Measurements from ENCODE around the gene ETV5.

The ETV5 gene

DNA sequence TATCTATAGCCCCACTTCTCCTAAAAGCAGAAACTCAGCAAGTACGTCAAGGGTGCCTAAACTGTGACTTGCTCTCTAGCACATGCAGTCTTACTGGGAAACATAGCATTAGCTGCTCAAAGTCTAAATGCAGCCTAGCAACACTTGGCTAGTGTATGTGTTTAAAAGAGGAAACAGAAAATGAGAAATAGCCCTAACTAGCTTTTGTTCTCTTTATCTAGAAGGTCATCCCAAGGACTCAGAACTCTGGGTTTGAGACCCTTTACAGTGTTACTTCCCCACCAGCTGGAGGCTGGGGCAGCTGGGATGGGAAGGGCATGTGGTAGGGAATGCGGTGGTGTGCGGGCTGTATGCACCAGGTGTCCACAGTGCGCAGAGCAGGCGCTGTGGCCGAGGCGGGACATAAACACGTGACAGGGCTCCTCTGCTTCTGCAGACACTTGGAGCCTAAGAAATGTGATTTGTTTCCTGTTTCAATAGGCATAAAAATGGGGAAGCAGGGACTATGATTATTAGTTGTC lies 13.3 kb downstream of the ETV5 start:
- no peak for DNase-seq (ENCODE audit: low spot score)

DNA sequence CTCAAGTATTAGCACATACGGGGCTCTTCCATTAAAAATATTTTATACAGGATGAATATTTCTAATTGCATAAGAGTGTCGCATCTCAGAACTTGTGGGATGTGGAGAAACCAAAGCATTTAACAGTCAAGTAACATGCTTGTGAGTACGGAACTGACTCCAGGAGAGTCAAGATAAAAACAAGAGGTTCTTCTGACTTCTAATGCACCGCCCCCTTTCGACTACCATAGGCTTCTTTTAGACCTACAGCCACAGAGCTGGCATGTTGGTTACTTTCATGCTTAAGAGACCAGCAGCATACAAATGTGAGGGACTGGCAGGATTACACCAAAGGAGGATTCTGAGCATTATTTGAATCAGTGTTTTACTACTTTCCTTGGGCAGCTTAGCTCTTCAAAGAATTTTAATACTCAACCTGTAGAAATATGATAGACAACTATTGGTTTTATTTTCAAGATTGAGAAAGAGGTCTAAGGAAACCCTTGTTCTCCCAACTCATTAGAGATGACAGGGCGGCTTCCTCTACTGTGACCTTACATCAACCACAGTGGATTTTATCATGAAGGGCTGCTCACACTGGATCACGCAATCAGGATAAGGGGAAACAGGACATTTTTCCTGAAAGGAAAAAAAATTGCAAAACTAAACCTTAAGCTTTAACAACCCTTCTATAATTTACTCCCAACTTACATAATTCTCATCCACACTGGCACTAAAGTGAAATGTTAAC lies 14.0 kb downstream of the ETV5 start:
- no peak for DNase-seq (ENCODE audit: low spot score)

DNA sequence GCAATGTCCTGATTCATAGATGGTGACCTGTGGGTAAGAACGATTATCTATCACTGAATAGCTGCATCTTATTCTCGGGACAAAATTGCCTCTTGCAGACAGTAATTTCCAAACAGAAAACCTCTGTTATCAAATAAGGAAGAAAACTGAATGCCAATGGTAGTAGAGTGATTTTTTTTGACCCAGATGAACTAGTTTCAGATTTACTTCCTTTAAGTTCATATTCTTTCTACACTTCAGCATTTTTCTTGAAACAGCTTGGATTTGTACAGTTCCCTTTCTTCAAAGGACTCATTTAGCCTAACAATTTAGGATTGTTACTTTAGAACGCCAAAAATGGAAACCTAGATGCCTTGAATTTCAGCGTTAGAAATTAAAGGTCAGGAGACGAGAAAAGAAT lies 14.6 kb downstream of the ETV5 start:
- DNase-seq (ENCODE audit: low spot score) = no peak

DNA sequence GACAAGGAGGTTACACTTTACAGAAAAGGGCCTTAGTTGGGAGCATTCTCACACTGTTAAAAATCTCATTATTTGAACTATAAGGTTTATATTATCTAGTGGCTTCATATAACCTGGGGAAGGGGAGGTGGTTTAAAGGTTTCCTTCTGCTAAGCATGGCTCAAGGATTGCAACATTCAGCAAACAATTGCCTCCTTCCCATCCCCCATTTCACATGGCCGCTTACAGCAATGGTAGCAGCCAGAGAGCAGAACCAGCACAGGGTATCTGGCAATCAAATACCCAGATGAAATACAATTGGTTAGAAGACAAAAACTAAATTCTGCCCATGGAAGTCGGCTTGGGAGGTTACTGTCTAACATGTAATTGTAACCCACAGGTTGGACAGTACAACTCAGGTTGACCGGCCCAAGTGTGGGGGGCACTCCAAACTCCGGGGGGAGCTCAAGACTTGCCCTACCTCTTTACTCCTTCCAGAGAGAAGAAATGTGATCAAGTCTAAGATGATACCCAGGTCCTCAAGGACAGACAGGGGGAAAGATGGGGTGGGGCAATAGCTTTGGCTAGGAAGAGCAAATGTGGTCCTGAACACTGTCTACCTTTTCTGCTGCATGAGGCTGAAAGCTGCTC lies 15.5 kb downstream of the ETV5 start:
- DNase-seq (ENCODE audit: low spot score) = no peak

DNA sequence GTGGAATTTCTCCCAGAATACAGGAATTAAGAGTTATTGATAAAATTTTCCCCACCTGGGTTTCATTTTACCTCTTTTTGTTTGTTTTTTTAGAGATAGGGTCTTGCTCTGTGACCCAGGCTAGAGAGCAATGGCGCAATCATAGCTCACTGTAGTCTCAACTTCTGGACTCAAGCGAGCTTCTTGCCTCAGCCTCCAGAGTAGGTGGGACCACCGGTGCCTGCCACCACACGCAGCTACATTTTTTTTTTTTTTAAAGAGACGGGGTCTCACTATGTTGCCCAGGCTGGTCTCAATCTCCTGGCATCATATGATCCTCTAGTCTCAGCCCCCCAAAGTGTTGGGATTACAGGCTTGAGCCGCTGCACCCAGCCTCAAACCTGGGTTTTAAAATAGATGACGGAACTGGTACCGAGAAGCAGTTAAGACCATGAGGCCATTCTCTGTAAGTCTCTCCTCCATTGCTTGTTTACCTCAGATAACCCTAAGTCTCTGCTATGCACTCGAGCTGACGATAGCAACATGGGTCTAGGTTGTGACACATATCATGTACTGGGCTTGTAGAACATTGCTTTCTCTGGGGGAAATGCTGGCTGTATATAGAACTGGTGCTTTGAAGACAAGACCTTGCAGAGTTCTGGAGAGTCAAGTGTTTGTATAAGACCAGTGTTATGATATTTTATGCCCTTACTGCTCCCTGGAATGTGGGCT lies 16.4 kb downstream of the ETV5 start:
- DNase-seq (ENCODE audit: low spot score) = no peak

DNA sequence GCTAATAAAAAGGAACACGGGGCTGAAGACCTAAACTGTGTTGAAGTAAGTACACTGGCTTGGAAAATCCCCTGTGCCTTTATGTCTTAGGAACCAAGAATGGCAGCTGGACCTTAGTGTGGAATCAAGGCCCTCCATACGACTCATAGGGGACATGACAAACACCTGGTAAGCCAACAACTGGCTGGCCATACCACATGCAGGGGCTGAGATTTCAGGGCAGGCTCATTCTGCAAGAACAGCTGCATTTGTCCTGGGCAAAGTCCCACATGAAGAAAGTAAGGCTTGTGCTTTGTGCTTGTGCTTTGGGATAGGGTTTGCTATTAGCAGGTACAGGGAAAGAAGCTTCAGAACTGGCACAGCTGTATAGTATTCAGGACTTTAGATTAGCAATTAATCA lies 18.0 kb downstream of the ETV5 start:
- DNase-seq (ENCODE audit: low spot score) = no peak

DNA sequence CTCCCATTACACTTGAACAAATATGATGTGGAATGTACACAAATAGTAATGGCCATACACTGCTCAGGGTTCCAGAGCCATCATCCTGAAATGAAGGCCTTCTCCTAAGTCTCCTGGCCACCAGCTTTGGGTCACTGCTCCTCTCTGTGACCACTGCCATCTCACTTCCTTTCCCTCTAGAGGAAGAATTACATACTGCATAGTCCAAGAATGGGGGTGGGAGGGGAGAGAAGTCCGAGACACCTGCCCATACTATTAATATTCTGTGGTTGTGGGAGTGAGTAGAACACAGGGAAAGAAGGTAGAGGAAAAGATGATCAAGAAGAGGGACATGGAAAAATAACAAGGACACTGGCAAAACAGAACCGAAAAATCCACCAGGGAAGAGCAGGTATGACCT lies 20.6 kb downstream of the ETV5 start:
- no peak for DNase-seq (ENCODE audit: low spot score)

DNA sequence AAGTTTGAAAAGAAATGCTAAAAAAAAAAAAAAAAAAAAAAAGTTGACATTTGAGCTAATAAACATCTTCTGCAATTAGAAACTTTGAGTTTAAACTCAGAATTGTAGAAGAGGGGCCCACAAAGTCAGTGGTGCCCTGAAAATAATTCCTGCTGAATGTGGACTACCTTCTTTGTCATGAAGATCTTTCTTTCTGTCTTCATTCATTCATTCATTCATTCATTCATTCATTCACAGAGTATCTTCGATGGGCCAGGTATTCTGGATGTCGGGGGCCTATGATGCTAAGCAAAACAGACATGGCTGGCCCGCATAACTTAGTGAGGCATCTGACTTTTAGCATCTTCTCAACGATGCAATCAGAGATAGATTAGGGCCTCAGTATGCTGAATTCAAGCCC lies 24.6 kb downstream of the ETV5 start:
- DNase-seq (ENCODE audit: low spot score) = no peak

DNA sequence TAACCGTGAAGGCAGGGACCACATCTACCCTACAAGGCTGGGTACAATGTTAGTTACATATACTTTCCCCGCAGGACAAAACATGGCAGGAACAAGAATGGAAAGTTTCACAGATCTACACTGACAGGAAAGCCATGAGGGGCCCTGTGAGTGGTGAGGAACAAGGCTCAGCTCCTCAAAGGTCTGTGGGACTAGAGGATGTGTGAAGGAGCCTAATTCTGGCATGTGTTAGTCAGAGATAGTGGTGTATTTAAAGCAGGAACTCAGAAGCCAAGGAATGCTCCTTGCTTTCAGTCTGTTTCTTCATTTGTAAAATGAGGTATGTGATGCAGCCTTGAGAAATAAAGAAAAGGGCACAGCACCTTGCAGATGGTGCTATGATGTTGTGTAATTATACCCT lies 25.1 kb downstream of the ETV5 start:
- DNase-seq (ENCODE audit: low spot score) = no peak

DNA sequence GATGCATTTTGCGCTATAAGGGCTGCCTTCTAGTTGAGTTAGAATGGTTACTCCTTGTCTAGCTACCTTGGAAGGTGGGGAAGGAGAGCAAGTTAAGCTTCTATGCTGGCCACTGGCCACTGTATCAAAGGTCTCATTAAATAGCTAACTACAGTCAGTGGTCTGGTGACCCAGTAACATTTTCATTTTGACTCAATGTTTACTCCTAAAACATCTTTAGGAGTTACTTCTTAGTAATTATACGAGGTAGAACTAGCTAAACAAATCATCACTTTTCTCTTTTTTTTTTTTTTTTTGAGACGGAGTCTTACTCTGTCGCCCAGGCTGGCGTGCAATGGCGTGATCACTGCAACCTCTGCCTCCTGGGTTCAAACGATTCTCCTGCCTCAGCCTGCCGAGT lies 26.7 kb downstream of the ETV5 start:
- DNase-seq (ENCODE audit: low spot score) = no peak

DNA sequence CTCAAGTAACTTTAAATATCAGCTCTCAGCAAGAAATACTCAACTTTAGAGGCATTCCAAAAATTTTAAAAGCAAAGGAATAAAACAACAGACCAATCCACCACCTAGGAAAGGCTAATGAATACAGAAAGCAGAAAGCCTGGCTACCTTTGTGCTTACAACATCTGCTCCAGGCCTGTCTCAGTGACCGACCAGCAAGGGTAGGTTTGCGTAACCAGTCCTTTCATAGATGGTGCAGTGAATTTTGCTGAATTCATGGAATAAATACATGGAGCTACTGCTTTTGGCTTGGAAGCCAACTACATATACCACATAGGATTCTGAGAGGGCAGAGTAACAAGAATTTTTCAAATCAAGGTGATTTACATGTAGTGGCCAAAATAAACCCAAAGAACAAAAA lies 27.2 kb downstream of the ETV5 start:
- DNase-seq (ENCODE audit: low spot score) = no peak

DNA sequence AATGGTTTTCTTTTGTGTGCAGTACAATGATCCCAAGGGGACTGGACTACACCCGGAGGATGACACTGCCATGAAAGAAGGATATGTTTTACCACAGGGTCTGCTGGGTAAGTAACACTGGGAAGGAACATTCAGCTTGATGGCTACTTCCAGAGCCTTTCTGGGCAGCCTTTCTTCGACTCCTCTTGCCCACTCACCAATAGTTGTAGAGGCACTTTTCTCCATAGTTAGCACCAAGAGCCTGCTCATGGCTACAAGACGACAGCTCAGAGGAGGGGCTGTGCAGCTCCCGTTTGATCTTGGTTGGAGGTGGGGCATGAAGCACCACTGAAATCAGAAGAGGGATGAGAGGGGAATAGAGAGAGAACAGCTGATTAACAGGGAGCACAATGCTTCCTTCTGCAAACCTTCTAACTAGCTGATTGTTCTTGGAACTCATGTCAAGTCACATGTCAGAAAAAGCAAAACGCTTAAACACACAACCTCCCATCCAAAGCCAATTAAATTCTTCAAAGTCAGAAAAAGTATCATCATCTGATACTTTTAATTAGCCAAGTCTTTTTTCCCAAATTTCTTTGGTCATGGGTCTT lies 27.9 kb downstream of the ETV5 start:
- no peak for DNase-seq (ENCODE audit: low spot score)

DNA sequence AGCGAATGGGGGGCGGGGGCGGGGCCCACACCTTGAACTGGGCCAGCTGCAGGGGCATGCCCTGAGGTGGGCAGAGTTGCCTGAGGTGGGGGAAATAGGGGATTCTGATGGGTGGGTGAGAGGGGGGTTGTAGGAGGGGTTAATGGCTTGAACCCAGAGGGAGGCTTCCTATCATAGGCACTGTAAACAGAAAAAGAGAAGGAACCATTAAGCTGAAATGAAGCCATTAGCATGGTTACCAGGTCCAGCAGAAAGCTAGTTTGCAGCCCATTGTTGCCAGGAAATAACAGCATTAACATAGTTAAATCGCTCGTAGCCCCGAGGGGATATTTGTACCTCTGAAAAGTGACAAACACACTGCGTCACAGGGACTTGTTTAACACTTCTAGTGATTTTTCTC lies 29.0 kb downstream of the ETV5 start:
- DNase-seq (ENCODE audit: low spot score) = no peak

DNA sequence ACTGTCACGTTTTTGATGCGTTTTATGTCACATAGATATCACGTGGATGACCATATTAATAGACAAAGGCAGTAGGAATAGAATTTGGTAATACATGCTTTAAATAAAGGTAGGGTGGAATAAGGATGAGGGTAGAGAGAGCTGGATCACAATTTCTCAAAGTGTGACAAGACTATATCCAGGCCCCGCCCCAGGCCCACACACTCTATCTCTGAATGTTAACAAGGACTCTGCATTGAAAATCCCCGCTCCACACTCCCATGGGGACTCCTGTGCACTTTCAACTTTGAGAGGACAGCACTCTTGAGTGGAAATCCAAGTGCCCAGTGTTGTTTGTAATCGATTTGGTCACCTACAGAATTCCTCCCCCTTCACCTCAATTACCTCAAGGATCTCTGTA lies 31.4 kb downstream of the ETV5 start:
- DNase-seq (ENCODE audit: low spot score) = no peak

DNA sequence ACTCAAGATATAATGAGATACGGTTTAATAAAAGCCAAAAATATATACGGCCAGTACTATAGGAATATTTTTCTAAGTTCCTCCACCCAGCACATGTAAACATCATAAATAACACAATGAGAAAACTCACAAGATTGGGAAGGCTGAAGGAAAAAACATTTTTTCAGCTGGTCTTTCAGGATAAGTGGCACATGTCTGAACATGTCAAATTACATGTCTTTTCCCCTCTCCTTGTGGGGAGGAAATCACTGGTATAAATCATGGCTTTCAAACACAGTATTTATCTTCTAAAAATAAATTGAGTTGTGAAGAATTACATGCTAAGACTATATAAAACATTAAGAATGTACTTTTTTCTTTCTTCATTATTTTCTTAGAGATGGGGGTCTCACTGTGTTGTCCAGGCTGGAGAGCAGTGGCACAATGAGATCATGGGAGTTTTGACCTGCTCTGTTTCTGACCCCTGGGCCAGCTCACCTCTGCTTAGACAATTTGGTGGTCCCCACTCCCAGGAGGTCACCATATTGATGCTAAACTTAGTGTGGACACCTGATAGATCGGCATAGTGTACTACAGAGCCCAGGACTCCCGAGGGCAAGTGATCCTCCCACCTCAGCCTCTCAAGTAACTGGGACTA lies 32.8 kb downstream of the ETV5 start:
- no peak for DNase-seq (ENCODE audit: low spot score)

DNA sequence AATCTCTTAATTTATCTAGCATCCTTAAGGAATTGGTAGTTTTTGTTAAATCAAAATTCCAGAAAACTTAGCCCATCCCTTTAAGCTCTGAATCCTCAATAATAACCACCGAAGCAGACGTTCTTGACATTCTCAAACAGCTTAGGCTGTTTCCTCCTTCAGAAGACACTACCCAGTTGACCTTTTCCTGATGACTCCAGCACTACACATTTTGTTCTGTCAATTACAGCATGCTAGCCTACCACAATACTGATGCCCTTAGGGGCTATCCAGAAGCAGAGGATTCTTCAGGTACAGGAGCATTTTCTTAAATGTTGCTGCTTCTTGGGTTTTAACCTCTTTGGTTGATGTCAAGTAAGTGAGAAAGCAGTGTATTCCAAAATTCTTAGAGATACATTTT lies 33.4 kb downstream of the ETV5 start:
- DNase-seq (ENCODE audit: low spot score) = no peak

DNA sequence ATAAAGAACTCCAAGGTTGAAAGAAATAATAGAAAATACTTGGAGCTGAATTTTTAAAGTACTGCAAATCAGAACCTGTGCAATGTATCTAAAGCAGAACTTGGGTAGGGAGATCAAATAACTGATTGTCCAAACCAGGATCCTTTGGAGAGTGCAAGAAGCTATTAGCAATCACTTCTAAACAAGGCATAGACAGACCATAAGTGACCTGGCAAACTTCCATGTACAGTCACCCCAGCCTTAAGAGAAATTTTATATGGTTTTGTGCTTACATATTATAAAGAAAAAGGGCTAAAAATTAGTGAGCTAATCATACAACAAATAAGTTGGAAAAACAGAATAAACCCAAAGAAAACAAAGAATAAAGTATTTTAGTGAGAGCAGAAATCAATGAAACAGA lies 35.2 kb downstream of the ETV5 start:
- DNase-seq (ENCODE audit: low spot score) = no peak

DNA sequence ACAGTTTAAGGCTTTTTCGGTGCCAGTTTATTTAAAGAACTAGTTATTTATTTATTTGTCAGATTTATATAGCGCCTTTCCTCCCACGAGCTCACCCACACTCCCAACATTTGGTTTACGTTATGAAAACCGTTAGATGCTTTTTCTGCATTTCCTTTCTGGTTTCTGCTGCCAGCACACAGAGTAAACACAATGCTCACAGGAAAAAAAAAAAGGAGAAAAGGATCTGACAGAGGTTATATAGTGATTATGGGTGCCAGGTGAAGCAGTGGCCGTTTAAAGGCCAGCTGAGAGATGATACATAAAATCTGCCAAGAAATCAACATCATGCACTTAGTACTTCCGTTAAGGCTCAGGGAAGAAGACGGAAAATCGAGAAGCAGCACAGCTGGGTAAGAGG lies 37.9 kb downstream of the ETV5 start:
- no peak for DNase-seq (ENCODE audit: low spot score)

DNA sequence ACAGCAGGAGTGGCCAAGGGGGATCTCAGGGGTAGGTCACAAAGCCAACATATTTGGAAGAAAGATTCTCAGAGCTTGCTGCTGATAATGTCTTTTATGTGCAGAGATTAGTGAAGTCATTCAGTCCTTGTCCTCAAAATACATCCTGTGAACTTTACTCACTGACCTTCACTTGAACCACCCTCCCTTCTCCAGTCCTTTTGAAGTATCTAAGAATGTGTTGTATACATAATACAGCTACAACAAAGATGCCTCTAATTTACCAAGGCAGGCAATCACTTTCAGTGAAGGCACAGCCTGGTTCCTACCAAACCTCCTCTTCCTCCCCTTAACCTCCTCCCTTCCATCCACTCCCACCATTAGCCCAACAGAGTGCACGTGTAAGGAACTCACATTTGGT lies 38.3 kb downstream of the ETV5 start:
- no peak for DNase-seq (ENCODE audit: low spot score)

DNA sequence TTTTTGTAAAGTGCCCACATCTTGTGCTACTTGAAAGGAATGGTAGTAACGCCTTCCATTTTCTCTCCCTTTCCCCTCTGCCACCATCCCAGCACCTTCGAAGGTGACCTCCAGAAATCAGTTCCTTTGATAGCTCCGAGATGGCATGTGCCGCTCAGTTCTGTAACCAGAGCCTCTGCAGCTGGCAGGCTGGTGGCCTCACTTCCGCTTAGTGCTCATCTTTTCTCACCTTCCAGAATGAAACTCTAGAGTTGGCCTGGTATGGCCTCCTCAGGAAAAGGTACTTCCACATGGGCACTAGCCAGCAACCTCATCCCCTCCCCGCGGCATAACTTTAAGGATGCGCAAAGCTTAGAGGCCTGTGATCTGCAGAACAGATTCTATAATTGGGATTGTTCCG lies 38.8 kb downstream of the ETV5 start:
- no peak for DNase-seq (ENCODE audit: low spot score)

DNA sequence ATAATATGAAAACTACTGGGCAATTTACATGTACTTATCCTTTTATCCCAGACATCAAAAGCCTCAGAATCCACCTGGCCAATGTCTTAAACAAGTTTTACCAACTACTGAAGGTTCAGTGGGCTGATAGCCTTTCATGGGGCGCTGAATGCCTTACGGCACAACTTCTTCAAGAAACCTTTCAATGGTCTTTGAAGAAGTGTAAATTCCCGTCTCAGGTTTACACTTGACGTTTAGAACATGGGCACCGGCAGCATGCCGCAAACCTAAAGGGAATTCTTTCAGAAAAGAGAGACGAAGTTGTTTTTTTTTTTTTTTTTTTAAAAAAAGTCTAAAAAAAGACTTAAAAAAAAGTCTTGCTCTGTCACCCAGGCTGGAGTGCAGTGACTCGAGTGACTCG lies 39.7 kb downstream of the ETV5 start:
- no peak for DNase-seq (ENCODE audit: low spot score)

DNA sequence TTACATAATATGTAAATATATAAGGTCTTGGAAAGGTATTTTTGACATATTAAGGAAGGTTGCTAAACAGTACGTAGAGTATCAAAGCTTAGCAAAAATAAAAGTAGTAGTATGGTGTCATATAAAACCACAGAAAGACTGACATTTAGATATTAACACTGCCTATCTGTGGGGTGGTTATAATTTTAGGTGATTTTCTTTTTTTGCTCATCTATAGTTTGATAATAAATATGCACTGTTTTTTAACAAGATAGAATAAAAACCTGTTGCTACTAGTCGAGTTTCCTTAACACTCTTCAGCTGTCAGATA lies 40.7 kb downstream of the ETV5 start:
- no peak for DNase-seq (ENCODE audit: low spot score)
